Activated naive CD8-positive, alpha-beta T cell treated with anti-CD3 and anti-CD28 coated beads, Interleukin-2, amount 50 U/mL, for 16 hours (primary cell): ENCODE data around the gene TAAR1.
"Not testable (repeated sequence)": the region's sequence is repeated elsewhere in the genome, so short reads cannot be mapped to it uniquely, and the experiment has no call there.

Experiments
- DNase-seq: peaks from one replicate; pipeline ENCODE4 v3.0.0-alpha.2; 2020; ENCODE audit warnings: low read depth, low spot score

Gene TAAR1, protein sequence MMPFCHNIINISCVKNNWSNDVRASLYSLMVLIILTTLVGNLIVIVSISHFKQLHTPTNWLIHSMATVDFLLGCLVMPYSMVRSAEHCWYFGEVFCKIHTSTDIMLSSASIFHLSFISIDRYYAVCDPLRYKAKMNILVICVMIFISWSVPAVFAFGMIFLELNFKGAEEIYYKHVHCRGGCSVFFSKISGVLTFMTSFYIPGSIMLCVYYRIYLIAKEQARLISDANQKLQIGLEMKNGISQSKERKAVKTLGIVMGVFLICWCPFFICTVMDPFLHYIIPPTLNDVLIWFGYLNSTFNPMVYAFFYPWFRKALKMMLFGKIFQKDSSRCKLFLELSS

DNA sequence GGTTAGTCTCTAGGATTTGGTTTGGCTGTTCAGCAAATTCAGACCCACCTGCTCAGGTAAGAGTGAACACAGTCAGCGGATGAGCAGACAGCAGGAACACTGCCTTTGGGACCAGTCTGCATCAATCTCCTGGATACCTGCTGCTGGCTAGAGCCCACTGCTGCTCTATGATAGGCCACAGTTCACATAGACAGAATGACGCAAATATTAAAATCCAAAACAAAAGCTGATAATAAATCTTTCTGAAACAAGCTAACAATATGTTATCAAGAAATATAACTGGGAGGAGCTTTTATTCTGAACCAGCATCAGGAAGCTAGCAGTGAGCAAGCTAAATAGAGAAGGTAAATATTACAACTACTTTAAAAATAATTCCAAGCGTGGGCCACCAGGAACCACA lies at the start of gene TAAR1:
TAAR1 (minus strand) TSS at position 101 of the 400 bp plus-strand sequence. CDS start 13,179 bp downstream, outside the sequence.
- DNase-seq, result no peak

DNA sequence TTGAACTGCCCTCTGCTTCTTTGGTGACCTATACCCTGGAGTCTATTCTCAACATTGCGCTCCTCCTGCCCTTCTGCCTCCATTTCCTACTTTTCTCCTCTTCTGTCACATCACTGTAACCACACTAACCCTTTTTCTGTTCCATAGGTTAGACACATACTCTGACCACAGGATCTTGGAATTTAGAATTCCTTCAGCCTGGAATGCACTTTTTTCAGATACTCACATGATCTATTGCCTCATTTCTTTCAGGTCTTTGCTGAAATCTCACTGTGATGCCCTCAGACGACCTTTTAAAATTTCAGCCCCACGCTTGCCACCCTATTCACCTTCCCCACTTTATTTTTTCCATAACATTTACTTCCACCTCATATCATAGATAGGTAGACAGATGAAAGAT lies 49.8 kb upstream of the TAAR1 start:
- no peak for DNase-seq

DNA sequence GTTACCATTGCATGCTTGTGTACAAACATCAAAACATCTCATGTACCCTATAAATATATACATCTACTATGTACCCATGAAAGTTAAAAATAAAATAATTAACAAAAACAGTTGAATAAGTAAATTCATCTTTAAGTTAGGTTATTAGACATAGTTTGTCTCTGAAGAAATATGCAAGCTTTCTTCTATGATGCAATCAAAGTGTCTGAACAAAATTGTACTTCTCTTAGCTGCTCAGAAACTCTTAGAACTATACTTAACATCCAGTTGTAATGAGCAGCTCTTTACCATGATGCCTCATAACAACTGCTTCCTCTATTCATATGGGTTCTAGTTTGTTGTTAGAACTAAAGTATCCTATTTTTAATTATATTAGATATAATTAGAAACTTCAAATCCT lies 49.0 kb upstream of the TAAR1 start:
- no peak for DNase-seq

DNA sequence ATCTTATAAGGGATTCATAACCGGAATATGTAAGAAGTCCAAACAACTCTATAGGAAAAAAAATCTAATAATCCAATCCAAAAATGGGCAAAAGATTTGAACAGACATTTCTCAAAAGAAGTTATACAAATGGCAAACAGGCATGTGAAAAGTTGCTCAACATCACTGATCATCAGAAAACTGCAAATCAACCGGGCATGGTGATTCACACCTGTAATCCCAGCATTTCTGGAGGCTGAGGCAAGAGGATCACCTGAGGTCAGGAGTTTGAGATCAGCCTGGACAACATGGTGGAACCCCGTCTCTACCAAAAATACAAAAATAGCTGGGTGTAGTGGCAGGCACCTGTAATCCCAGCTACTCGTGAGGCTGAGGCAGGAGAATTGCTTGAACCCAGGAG lies 47.8 kb upstream of the TAAR1 start:
- not testable (repeated sequence) for DNase-seq

DNA sequence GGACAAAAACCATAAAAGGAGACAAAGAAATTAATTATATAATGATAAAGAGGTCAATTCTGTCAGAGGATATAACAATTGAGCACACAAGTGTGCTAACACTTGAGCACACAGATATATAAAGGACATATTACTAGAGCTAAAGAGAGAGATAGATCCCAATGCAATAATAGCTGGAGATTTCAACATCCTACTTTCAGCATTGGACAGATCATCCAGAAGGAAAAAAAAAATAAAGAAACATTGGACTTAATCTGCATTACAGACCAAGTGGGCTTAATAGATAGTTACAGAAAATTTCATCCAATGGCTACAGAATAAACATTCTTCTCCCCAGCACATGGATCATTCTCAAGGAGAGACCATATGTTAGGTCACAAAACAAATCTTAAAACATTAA lies 45.0 kb upstream of the TAAR1 start:
- no peak for DNase-seq

DNA sequence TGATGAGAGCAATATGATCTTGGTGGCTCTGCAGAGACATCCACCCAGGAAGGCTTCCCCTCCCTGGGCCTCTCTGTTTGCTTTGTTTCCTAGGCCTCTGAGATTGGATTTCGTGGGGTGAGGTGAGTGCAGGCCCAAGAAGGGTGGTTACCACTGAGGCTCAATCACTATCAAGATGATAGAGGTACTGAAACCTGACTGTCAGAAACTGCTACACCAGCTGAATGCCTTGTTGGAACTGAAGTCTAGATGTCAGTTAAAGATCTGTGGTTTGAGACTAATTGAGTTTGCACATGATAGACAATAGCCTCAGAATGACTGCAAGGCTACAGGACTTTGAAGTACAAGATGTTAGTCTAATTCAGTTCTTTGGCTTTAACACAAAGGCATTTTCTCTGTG lies 39.6 kb upstream of the TAAR1 start:
- DNase-seq, result no peak

DNA sequence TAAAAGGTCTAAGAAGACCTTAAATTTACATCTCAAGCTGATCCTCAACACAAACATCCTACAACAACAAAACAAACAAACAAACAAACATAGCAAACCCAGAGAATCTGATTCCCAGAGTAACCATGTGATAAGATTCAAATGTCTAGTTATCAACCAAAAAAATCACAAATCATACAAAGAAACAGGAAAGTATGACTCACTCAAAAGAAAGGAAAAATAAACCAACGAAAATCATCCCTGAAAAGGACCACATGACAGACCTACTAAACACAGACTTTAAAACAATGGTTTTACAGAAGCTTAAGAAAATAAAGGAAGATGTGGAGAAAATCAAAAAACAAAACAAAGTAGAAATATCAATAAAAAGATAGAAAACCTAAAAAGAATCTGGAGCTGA lies 36.8 kb upstream of the TAAR1 start:
- no peak for DNase-seq

DNA sequence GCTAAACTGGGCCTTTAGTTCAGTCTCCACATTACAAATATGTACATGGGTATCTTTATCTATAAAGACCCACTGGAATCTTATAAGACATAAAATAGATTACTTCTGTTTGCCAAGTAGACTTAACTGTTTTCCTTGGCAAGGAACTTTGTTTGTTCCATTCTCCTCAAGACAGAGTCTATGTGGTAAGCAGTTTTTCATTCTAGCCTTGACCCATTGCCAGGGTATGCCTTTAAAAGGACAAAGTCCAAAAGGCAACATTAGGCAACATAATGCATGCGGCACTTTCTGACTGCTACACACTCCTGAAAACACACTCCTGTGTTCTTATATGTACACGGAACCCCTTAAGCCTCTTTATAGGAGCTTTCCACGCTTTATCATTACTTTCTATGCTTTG lies 34.5 kb upstream of the TAAR1 start:
- no peak for DNase-seq

DNA sequence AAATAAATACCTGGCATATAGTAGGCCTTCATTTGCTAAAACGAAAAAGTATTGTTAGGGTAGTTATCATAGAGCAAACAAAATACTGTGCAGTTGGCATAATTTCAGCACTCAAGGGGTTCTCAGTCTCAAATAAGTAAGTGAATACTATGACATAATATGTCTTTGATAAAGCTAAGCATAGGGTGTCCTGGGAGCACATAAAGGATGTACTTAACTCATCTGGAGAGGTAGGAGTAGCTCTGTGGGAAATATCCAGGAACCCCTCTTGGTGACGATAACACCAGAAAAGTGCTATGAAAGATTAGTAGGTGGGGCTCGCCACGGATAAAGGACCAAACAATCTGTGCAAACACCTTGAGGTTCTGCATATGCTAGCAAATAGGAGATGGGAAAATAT lies 31.7 kb upstream of the TAAR1 start:
- DNase-seq, result no peak

DNA sequence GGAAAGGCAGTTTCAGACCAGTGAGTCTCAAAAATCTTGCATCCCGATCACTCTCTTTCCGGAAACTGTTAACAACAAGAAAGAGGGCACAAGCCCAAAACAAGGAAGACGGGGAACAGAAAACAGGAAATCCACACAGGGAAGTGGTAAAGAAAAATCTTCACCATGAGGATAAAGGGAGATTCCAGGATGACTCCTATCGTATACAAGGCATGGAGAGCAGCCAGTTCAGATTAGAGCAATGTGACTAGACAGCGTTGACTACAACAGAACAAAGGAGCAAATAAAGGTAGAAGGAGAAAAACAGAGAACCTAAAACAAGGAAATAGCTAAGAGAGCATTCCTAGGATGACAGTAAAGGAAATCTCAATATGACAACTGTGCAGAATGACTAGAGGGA lies 28.3 kb upstream of the TAAR1 start:
- DNase-seq, result no peak

DNA sequence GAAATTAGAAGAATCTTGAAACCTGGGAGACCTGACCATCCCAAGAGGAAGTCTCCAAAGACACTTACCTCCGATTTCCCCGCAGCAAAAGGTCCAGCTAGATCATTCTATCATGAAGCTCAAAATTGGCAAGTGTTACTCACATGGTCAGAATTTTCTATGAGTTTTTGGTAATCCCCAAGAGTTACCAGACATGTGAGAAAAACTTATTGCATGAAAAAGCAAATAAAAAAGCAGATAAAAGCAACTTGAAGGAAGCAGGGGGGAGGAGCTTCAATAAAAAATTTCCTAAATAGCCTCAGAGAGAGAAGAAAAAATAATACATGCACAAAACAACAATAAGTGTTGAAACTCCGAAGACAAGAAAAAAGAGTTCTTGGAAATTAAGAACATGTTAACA lies 27.5 kb upstream of the TAAR1 start:
- DNase-seq, result no peak

DNA sequence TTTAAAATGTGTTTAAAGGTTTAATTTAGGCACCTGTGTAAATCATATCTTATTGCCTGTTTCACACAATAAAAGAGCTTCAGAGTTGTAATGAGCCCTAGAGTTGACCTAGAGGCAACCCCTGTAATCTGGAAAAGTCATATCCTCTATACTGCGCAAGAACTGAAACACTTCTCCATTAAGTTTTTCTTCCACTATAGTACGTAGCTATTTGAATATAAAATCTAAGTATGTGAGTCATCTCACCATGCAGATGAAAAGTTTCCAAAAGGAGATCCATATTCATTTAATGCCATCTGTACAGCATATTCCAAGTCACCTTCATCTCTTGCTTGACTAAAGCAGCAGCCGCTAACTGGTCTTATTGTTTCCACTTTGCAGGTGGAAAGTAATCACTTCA lies 26.0 kb upstream of the TAAR1 start:
- no peak for DNase-seq

DNA sequence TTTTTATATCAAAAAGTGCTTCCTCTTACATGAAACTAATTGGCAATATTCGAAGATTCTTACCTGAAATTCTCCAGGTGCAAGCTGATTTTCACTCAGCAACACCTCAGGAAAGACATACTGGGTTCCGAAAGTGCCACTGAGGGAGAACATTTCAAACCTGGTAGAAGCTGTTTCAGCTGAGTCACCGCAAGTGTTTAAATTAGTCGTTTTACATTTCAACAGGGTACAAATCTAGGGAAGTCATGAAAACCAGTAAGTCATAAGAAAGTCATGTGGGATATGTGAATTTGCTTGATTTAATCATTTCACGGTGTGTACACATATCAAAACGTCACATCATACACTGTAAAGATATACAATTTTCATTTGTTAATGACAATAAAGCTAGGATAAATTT lies 25.3 kb upstream of the TAAR1 start:
- no peak for DNase-seq

DNA sequence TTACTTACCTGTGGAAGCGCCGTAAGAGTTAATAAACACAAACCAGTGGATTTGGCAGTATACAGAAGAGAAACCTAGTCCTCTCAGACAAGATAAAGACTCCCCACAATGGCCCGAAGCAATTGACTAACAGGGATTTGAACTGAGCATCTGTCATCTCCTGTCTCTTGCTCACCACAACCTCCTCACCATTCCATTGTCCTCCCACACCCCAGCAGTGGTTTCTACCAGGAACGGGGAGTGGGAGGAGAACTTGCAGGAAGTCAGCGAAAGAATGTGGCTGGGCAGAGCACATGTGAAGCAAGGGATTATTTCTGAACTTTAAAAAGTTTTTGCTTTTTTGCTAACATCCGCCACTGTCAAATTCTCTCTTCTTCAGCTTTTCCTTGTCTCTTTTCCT lies 24.6 kb upstream of the TAAR1 start:
- no peak for DNase-seq

DNA sequence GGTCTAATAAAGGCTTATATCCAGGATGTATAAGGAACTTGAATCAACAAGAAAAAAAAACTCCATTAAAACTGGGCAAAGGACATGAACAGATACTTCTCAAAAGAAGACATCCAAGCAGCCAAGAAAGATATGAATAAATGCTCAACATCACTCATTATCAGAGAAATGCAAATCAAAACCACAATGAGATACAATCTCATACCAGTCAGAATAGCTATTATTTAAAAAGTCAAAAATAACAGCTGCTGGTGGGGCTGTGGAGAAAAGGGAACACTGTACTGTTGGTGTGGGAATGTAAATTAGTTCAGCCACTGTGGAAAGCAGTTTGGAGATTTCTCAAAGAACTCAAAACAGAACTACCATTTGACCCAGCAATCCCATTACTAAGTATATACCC lies 20.1 kb upstream of the TAAR1 start:
- not testable (repeated sequence) for DNase-seq

DNA sequence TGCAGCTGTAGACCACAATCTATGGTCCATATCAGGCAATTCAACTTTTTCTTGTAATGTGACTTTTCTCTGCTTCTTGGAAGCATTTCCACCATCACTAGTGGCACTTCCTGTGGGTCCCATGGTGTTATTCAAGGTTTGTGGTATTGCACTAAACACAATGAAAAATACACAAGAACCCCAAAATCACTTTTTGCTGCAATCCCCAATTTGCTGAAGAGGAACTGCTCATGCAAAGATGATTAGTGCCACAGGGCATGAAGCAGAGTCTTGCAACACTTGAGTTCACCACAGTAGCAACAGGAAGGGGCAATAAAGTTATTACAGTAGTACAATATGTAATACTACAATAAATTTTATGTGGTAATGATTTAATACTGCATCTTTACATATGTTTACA lies 16.8 kb upstream of the TAAR1 start:
- DNase-seq, result no peak

DNA sequence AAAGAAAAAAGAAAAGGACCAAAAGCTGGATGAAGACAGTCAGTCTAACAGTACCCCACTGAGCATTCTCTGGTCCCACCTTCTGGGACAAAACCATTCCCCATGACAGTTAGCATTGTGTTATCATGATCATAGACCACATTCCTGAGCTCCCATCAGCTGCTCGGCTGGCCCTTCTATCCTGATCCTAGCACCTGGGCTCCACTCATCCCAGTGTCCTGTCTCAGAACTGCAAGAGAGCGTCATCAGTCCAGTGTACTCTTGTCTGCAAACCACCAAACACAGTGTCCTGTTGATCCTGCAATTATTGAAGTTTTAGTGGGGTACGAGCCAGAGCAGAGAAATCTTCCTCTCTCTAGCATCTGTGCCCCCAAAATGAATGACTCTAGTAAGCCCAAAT lies 16.0 kb upstream of the TAAR1 start:
- no peak for DNase-seq

DNA sequence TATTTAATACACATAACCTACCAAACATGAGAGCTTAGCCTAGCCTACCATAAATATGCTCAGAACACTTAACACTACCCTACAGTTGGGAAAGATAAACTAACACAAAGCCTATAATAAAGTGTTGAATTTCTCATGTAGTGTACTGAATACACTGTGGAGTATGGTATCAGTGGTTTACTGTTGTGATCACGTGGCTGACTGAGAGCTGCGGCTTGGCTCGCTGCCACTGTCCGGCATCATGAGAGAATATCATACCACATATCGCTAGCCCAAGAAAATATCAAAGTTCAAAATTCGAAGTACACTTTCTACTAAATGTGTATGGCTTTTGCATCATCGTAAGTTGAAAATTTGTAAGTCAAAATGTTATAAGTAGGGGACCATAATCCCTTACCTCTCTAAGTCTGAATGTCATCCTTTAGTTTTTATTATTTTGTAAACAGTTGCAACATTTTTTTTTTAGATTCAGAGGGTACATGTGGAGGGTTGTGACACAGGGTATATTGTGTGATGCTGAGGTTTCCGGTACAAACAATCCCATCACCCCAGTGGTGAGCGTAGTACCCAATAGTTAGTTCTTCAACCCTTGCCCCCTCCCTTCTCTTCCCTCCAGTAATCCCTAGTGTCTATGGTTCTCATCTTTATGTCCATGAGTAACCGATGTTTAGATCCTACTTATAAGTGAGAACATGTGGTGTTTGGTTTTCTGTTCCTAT lies 14.6 kb upstream of the TAAR1 start:
- DNase-seq, result no peak

DNA sequence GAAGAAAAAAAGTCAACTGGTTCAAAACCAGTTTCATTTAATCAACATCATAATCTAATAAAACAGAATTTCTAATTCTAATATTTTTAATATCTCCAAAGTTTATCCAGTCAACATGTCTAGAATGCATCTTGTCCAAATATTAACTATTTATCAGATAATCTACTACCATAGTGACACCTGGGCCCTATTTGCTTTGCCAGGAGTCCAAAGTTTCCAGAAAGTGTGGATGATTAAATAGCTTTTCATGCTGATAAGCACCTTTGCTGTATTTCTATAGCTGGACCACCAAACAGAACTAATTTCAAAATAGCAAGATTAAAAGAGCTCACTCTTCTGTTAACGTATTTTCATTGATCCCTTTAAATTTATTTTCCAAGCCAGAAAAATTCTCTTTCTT lies 12.3 kb upstream of the TAAR1 start:
- DNase-seq, result no peak

DNA sequence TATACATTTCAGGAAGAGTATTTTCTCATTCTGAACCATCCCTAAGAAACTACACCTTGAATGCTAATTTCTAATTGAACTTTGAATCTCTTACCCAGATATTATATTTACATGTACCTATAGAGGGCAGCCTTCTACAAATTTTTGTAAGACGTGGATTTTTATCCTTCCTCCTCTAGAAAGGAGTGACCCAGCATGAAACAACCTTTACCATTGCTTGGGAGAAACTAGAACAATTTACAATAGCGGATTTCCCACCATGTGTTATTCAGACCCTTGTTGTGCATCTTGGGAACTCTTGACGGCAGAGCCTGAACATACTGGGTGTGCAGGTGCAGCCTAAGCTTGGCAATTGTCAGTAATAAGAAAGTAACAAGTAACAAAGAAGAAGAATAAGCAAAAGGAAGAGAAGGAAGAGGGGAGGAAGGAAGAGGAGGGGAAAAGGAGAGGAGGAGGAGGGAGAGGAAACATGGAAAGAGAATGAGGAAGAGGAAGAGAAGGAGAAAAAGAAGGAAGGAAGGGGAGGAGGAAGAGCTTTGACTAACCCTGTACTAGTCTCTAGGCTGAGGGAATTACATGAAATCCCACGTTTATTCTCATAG lies 10.8 kb upstream of the TAAR1 start:
- DNase-seq, result no peak

DNA sequence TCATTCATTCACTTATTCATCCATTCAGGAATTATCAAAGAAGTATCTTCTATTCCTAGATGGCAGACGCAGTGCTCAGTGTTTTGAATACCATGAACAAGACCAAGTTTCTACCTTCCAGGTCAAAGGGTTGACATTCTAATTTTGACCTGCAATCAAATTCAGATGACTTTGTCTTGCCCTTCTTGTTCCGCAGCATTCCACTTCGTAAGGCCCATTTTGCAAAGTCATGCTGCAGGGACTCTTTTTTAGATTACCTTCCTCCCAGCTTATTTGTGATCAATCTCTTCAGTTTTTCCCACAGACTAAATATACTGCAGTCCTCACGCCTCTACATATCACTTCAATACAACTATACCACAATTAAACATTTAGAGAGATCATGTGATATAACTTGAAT lies 7.1 kb upstream of the TAAR1 start:
- no peak for DNase-seq

DNA sequence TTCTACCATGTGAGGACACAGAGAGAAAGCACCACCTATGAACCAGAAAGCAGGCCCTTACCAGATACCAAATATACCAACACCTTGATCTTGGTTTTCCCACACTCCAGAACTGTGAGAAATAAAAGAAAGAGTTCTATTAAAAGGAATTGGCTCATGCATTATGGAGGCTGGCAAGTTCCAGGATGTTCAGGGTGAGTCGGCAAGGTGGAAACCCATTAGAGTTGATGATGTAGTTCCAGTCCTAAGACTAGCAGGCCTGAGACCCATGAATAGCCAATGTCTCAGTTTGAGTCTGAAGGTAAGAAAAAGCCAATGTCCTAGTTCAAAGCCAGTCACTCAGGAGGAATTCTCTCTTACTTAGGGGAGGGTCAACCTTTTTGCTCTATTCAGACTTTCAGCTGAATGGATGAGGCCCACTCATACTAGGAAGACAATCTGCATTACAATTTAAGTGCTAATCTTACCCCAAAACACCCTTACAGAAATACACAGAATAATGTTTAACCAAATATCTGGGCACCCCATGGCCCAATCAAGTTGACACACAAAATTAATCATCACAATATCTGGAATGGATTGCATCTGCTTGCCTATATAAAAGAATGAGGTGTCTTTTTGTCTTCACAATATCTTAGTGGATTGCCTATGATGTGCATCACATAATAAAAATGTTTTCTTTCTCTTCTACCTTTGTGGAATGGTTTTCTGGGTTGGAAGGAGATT lies 5.5 kb upstream of the TAAR1 start:
- no peak for DNase-seq
